Fibroblast of skin of back (primary cell): ENCODE measurements around the gene GALR1.
"Not testable (repeated sequence)": the region's sequence is repeated elsewhere in the genome, so short reads cannot be mapped to it uniquely, and the experiment has no call there.

Source experiments
- DNase-seq: peaks from one replicate; pipeline ENCODE4 v3.0.0-alpha.2; 2013

GALR1 gene

DNA sequence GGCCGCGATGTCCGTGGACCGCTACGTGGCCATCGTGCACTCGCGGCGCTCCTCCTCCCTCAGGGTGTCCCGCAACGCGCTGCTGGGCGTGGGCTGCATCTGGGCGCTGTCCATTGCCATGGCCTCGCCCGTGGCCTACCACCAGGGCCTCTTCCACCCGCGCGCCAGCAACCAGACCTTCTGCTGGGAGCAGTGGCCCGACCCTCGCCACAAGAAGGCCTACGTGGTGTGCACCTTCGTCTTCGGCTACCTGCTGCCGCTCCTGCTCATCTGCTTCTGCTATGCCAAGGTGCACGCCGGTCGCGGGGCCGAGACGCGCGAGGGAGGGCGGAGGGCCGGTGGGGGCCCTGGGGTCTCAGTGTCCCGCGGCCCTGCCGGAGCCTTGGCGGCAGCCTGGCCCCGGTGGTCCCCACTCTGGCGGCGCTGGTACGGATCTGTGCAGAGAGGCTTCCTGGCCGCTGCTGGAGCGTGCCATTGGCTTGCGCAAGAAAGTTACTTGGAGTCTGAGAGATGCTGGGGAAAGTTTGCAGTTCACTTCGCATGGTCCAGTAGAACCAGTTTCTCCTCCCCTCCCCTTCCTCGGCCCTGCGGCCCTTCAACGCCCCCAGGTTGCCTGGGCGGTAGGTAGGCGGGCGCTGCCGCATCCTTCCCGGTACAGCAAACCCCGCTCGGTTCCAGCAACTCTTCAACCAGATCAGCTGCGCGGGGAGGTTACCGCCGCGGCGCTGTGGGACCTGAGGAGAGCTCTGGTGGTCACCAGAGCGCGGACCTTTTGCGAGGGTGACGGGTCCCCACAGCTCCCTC is 1.5 kb downstream of the GALR1 start:
- no peak for DNase-seq

DNA sequence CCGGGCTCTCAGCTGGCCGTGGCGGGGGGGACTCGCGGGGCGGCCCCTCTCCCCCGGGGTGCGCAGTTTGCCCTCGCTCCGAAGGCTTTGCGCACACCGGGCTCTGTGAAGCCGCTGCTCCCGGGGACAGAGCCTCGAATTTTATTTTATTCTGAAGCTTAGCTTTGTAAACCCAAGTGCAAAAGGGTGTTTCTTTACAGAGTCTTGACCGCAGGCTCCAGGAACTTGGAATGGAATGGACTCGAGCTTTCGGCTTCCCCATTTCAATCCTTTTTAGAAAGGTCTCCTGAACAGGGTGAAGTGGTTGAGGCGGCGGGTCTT is 2.0 kb downstream of the GALR1 start:
- no peak for DNase-seq

DNA sequence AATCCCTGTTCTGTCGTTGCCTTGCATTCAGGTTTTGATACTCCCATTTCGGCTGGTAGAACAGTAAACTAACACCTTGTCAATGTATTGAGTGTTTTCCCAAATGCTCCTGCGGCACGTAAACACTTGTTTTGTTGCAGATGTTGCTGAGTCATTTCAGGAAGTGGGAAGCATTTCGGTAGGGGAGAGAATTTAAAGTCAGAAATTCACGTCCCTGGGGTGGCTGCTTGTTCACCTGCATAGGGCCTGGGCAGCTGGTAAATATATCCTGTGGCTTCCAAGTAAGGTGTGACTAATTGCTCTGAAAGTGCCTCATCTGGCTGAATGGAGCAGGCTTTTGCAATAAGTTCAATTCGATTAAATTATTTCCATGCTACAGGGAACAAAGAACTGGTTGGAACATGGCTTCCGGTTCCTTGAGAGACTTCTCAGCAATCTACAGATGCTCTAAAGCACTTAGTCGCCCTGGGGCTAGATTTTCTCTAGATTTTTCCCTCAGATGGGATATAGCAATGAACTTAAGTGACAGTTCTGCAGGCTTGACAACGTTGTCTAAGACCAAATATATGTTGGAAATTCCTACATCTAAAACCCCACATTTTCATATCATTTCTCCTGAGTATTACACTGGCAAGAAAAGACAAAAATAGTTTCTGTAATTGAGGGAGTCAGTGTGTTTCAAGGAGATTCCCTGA is 5.2 kb downstream of the GALR1 start:
- DNase-seq = no peak

DNA sequence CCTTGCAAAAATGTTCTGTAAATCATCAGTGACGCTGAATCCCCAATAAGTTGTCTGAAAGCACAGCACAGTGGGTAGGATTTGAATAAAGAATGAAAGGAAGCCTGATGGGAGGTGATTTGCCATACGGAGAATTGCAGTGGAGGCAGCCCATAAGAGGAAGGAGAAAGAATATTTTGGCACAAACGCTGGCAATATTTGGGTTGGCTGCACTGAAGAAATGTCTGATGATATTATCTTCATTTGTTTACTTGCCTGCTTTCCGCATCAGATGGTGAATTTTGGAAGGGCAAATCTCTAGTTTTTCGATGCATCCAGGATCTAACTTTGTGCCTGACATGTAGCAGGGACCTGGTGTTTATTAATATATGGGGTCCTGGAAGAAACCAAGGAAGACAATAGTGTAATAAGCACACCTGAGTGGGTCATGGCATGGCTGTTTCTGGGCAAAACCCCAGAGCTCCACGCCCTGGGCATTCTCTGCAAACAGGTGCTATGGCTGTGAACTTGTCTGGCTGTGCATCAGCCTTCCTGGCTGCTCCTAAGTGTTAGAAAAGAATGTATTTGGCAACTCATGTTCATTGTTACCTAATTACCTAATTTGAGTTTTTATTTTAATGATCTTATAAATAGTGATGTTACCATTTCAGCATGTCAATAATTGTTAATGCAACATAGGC is 5.9 kb downstream of the GALR1 start:
- DNase-seq = no peak

DNA sequence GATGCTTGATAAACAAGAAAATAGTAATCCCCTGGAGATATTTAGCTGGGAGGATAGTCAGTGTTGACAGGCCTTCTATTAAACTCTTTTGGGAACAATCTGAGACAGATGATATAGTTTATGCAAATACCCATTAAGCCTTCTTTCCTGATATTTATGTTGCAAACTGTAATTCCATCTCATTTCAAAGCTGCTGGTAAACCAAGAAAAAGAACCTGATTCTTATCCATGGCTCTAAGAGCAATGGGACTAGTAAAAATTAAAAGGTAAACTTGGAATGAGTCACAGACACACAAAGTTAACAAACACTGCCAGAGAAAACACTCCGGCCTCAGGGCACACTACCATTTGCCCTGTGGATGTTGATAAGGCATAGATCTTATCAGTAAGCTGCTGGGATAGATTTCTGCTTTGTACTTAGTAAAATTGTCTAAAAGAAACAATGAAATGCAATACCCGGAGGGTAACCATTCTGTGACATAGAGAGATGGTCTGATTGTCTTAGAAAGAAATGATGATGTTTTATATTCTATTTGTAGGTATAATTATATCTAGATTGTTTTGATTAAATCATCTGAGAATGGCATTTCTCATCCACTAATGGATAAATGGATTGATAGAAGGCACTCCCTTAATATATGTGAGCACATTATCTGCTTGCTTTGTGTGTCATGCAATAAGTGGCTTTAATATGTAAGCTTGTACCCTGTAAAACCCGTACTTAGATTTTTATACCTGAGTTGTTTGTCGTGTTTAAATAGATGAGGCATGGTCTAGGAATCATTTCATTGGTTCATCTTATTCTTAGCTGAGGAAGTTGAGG is 13.2 kb downstream of the GALR1 start:
- DNase-seq = no peak

DNA sequence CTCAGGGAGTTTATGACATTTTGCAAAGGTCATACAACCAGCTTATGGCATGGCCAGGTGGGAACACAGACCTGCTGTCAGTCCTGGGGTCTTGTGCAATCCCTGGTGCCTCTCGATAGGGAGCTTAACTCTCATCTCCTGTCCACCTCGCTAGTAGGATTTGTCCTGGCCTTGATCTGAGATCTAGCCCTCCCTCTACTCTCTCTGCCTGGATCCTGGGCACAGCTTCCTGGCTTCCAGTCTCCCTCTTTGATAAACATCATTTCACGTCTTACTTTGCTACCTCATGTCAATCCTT is 13.8 kb downstream of the GALR1 start:
- no peak for DNase-seq

DNA sequence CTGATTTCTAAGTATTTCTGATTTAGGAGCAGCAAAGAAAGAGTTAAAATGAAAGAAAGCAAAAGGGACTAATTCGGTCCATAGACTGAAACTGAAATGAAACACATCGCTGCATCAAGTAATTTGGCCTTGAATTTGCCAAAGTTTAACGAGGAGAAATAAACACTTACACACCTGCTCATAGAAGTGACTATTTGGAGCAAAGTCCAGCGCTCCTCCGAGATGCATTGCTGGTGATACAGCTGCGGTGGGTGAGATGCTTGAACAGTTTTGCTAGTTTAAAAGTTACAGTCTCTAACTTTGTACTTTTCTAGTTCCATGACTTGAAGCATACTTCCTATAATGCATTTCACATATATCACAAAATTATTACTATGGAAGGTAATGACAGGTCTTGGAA is 18.3 kb downstream of the GALR1 start:
- no peak for DNase-seq

DNA sequence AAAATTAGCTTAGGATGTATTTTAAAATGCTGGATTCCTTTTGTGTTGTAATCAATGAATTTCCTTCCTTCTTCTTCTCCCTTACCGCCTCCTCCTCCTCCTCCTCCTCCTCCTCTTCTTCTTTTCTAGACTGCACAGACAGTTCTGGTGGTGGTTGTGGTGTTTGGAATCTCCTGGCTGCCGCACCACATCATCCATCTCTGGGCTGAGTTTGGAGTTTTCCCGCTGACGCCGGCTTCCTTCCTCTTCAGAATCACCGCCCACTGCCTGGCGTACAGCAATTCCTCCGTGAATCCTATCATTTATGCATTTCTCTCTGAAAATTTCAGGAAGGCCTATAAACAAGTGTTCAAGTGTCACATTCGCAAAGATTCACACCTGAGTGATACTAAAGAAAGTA is 18.8 kb downstream of the GALR1 start:
- DNase-seq = no peak

DNA sequence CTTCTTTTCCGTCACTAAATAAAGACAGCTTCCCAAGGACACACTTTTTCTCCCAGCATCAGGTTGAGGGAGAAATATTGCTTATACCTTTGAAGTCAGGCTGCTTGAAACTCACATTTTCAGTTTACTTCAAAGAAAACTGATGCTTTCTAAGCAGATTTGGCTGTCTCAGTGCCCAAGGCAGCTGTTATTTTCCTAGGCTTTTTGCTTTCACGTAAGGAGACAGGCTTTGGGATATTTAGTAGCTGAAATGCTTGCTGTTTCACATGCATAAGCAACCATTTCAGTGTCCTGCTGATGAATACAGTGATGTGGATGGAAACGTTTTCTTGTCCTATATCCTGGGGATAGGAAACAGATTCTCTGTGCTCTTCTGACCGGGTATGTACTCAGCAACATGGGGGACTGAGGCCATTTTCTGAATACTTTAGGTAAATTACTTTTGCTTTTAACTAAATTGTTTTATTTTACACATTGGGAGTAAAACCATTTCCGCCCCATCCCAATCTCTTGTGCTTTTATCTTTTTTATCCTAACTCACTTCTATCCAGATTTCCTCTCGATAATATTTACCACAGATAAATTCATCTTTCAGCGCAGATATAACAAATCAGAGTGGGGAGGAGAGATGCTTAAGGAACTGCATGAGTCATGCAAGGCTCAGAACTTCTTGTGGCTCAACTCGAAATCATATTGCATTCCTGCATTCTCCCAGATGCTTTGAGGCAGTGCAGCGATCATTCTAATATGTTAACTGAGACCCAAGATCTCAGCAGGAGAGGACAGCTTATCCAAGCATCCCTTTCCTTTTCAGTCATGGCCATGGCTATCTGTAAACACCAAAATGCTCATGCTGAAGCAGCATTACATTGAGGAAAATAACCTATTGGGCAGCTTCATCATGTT is 22.2 kb downstream of the GALR1 start:
- DNase-seq = peak; percentile 66

DNA sequence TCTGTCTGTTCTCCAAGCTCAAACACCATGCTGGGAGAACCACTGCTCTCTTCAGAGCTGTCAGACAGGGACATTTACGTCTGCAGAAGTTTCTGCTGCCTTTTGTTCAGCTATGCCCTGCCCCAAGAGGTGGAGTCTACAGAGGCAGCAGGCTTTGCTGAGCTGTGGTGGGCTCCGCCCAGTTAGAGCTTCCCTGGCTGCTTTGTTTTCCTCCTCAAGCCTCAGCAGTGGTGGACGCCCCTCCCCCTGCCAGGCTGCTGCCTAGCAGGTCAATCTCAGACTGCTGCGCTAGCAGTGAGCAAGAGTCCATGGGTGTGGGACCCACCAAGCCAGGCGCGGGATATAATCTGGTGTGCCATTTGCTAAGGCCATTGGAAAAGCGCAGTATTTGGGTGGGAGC is 41.2 kb downstream of the GALR1 start:
- DNase-seq = not testable (repeated sequence)

DNA sequence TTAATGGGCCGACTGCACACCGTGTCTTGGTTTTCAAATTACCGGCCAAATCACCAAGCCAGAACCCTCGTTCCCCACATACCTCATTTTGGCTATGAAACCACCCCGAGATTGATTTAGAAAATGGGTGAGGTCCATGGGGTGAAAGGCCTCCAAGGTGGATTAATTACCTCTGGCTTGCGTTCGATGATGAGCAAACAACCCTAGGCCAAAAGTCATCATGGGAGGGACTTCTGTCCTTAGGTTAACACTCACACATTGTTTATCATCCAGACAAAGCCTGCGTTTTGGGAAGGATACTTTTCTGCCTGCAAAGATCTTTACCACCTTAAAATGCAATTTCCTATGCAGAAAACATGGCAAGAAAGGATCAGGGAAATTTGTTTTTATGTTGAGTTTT is 48.5 kb downstream of the GALR1 start:
- no peak for DNase-seq

DNA sequence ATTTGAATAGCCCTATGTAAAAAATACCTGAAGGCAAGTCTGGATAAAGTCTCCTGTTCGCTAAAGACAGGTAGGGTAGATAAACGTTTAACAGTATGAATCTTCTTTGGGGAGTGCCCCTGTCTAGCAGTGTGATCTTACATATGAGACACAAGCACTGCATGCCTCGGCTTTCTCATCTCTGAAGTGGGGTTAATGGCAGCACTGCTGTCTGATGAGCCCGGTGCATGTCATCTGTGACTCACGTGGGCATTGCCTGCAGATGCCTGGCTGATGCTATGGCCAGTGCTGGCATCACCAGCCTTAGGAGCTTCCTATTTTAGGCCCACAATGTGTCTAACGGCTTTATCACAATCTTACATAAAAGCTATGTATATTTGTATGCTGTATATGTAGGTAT is 50.1 kb downstream of the GALR1 start:
- no peak for DNase-seq

DNA sequence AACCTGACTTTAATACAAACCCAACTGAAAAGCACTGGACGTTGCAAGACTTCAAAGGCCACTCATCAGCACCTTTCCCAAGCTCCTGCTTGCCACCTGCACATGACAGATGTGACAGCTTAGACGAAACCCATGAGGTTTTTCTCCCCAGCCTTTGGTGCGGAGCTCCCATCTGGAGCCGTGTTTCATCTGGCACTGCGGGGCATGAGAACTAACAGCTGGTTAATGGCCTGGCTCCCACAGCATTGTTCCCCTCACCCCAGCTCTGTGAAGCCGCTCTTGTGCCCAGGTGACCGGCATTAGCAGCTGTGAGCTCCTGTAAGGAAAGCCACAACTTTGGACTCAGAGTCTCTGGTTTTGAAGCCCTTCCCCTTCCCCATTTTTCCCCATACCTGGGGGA is 50.9 kb downstream of the GALR1 start:
- DNase-seq = no peak

DNA sequence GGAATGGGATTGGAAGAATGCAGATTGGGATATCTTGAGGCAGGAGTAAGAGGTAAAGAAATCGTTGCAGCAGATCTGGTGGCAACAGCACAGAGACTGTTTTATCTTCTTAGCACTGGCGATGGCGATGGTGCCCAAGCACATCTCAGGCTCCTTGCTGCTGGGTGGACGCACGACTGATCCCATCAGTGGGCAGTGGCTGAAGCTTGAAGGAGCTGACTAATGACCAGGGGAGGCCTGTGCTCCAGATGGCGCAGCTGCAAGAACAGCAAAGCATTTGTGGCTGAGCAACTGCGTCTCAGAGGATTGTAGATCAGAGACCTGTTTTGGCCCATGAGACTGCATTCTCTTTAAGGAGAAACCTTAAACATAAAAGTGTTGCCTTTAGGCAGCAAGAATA is 54.6 kb downstream of the GALR1 start:
- no peak for DNase-seq

DNA sequence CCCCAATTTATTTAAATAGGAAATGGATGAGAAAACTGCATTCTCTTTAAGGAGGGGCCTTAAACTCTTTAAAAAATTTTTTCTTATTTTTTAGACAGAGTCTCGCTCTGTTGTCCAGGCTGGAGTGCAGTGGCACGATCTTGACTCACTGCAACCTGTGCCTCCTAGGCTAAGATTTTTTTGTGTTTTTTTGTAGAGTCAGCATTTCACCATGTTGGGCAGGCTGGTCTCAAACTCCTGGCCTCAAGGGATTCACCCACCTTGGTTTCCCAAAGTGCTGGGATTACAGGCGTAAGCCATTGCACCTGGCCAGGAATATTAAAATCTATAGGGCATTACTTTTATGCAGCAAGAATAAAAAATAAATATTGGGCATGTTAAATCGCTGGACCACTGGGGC is 56.0 kb downstream of the GALR1 start:
- no peak for DNase-seq

DNA sequence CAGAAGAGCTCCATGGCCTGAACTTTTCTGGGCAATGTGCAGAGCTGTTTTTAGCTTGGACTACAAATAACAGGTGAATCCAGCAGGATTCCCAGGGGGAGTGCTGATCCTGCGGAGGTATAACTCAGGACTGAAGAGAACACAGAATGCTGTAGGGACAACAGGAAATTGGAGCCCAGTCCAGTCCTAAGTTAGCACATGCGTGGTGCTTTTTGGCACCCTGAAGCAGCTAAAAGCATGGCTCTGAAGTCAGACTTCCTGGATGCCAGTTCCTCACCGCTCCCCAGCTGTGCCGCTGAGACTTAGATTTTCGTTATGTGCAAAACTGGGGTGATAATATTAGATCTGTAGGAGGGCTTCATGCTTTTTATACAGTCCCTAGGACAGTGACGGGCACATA is 58.6 kb downstream of the GALR1 start:
- DNase-seq = no peak

DNA sequence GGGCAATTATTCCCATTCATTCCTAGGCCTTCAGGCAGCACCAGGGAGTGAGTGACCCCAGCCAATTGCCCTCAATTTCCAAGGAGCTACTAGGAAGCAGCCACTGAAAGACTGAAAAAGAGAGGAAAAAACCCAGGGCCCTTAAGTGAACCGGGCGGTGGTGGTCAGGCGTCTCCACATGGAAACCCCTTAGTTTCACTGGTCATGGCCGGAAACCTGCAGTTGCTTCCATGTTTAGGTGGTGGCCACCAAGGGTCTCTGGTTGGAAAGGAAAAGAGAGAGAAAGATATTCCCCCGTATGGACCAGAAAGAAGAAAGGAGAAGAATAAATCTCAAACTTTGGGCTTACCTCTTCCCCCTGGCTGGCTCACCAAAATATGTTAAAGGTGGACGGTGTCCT is 64.9 kb downstream of the GALR1 start:
- DNase-seq = no peak

DNA sequence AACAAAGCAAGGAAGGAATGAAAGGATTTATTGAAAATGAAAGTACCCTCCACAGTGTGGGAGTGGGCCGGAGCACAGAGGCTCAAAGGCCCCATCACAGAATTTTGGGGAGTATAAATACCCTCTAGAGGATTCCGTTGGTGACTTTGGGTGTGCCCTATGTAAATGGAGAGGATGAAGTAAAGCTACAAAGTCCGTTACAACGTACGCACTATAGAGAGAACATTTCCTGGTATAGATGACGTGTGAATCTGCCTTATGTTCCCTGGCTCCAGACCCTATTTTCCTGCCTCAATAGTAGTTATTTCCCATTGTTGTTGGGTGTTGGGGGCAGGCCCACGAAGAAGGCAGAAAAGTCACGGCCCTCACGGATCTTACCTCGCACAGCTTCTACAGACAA is 65.3 kb downstream of the GALR1 start:
- DNase-seq = no peak

DNA sequence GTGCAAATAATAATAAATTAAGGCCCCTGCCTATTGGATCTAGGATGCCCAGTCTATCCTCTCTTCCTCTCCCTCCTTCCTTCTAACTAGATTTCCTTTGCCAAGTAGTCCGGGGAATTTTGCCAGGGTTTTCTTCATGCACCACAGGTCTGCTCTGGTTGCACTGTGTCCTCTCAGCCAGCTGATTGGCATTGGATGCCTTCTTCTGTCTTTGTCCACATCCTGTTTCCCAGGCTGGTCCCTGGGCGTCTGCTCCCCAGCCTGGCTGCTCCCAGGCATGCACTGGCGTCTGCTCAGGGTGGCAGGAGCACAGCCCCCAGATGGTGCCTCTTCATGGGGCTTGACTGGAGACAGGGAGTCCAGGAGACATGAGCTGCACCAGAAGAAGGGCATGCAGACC is 66.4 kb downstream of the GALR1 start:
- peak; percentile 6 for DNase-seq

DNA sequence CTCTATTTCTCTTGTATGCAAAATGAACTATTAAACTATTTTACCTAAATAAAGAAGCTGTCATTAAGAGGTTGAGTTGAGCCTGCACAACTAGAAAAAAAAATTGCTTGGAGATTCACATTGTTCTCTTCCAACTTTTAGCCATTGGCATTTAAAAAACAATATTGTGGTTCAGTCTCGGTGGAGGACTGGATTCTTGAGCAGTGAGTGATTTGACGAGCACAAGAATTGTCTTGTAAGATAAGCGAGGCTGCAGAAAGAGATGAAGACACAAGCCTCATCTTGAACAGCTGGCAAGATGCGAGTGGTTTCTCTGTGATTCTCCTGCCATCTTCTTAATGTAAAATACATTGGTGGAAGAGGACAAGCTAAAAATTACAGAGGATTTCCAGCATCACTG is 67.0 kb downstream of the GALR1 start:
- peak; percentile 76 for DNase-seq

DNA sequence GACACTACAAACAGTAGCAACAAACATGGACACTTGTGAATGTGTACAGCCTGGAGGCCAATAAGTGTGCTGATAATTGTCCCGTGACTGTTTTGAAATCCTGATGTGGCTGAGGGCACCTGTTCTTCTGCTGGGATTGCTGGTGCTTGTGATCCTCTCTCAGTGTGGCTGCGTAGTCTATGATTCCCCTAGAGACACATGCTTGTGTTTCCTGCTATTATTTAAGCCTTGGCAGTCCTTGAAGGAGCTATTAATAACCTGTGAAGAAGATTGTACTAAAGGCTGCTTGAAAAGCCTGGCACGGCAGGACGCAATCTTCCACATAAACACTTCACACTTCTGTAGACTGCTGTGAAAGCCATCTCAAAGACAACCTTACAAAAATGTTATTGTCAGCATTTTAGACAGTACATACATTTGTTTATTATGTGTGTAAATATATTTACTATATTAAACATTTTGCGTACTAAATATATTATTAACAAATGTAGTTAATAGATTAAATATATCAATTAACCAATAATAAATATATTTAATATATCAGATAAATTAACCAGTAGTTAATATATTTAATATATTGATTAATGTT is 71.4 kb downstream of the GALR1 start:
- no peak for DNase-seq
